GM18508 (cell line): Measurements from ENCODE around the gene UBA1.

Experiments used
- ATAC-seq: cut with Tn5 transposase; IDR thresholded peaks from one replicate; pipeline ENCODE4 v1.9.1; 2021; ENCODE audit warnings: moderate number of reproducible peaks; ENCODE audit not compliant: insufficient read depth, unreplicated experiment

UBA1 gene

DNA sequence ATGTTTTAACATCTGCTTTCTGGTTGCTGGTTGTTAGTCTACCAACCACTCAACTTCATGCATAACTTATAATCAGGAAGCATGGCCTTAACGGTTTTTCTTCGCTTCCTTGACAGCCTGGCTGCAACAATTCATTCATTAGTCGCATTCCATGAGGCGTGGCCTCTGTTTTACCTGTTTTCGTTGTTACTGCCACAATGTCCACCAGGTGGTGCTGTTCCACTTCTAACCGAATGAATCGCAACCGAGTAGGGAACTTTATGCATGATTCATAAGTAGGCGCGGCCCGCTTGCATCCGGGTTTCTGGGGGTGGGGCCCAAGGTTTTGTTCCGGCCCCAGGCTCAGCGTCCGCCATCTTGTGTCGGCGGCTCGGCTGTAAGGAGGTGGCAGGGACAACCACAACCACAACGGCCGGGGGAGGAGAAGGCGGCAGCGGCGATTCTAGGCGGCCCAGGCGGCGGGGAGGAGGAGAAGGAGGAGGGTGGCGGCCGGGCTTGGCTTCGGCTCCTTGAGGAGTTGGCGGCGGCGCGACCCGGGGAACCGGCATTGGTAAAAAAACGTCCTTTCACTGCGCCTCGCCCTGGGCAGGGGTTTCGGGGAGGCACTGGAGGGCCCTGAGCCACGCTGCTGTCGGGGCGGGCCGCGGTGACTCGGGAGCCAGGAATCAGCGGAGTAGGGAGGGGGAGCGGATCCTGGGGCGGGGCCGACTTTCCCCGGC lies at the start of gene UBA1:
UBA1 (plus strand) TSS at position 355 of the 719 bp plus-strand sequence. CDS start 4,974 bp downstream, outside the sequence.
- ATAC-seq: peak; percentile 67

DNA sequence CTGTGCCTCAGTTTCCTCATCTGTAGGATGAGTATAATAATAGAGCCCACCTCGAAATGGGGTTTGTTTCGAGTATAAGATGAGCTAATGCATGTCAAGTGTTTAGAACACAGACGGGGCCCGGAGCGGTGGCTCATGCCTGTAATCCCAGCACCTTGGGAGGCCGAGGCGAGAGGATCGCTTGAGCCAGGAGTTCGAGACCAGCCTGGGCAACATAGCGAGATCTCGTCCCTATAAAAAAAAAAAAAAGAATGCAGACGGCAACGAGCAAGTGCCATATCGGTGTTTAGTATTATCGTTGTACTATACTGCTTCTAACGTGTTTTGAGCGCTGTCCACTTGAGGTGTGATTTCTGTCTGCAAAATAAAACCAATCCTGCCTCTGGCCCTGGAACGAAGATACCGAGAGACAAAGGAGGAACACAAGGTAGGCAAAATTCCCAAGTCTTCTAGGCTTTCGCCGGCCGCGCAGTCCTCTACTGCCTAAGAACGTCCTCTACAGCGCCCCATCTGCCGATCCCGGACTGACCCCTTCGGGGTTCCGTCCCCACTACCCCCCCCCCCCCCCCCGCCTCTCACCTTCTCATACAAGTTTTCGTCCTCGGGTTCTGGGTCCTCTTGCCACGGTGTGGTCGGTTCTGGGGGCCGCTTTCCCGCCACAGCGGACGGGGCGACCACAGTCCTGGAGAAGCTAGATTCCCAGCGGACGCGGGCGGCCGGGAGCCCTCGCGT lies 49.6 kb upstream of the UBA1 start:
- no peak for ATAC-seq

GRCh38 chrX:47144626-47145394 lies 48.8 kb upstream of the UBA1 start, which contains the start of the genes NDUFB11 and RBM10:
TSS of gene NDUFB11 (minus strand) at chrX:47144702. CDS start at chrX:47144679, 23 bp downstream.
TSS of gene RBM10 (plus strand) at chrX:47145221. CDS start at chrX:47147482, 2,261 bp downstream.
- ATAC-seq: peak; percentile 73

DNA sequence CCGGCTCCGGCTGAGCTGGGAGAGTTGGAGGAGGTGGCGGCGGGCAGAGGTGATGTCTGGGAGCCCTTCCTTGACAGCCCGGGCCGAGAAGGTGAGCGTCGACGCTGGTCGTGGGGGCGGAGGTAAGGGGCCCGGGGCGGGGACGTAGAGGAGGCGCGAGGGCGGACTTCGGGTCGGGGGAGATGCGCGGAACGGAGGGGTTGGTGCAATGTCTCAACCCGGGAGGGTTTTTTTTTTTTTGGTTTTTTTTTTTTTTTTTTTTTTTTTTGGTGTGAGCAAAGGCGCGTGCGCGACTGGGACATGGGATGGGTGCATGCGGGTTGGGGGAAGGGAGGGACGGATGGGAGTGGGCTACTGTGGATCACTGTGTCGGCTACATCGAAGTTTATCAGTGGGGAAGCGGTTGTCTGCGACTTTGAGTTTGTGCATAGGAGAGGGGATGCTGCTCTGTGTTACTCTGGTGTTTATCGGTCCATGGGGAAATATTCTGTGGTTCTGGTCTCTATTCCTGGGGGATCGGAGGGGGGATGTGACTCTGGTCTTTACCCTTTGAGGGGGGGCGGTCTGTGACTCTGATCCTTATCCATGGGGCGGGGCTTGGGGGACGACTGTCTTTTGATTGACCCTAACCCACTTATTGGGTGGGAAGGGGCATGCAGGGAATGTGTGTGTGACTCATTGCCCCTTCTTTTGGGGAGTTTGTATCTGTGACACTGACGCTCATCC lies 48.1 kb upstream of the UBA1 start:
- peak; percentile 11 for ATAC-seq

GRCh38 chrX:47146121-47146935 lies 47.3 kb upstream of the UBA1 start:
- ATAC-seq: no peak

DNA sequence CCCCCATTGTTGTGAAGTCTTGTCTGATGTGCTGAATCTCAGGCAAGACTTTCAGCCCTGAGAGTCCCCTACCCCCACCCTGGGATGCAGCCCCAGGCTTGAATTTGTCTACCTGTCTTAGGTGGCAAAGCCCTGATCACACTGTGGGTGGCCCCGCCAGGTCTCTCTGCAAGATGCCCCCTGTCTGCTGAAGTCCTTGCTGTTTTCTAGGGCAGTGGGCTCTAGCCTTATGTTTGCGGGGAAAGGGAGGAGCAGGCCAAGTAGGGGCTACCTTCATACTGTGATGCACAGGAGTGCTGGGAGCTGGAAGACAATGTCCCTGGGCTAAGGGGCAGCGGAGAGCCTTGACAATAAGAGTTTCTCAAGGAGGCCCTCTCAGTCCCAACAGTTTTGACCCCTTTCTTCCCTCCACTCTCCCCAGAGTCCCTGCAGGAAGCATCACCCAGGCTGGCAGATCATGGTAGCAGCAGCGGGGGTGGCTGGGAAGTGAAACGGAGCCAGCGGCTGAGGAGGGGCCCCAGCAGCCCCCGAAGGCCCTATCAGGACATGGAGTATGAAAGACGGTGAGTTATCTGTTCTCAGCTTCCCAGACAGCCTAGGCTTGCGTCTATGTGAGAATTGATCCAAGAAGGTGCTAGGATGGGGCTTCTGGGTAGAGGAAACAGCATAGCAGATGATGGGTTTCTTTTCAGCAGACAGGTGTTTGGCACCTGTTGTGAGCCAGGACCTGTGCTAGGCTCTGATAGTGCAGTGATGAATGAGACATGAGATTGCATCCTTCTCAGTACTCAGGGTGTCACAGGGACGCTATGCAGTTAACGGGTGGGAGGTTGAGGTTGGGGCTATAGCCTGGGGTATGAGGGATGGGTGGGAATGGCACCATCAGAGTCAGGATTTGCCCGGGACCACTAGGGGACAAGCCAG lies 46.4 kb upstream of the UBA1 start:
- no peak for ATAC-seq

DNA sequence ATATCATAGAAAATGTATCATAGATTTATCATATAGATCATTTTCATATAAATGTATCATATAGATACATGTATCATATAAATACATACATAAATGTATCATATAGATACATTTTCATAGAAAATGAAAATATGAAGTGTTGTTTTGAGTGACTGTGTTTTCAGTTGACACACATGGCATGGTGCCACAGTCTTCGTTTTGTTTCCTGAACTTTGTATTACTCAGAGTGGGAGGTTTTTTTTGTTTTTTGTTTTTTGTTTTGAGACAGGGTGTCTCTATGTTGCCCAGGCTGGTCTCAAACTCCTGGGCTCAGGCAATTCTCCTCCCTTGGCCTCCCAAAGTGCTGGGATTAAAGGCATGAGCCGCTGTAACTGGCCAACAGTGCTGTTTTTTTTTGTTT lies 44.7 kb upstream of the UBA1 start:
- no peak for ATAC-seq

DNA sequence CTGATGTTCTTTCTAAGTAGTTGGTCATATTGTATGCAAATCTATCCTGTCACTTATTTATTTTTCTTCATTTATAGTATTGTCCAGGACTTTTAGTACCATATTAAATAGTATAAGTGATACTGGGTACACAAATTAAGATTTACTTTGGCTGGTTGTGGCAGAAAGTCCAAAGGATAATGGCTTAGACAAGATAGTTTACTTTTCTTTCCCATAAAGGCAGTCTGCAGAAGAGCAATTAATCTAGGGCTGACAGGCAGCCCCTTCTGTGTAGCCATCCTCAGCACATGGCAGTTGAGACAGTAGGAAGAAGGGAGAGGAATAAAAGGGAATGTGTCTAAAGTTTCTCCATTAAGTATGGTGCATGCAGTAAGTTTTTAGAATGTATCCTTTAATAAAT lies 42.2 kb upstream of the UBA1 start:
- no peak for ATAC-seq

- no peak for ATAC-seq
Measured at GRCh38 chrX:47156611-47157520, 36.8 kb upstream of the UBA1 start.

GRCh38 chrX:47158131-47158530 lies 35.5 kb upstream of the UBA1 start:
- no peak for ATAC-seq

- ATAC-seq: no peak
Measured at GRCh38 chrX:47158781-47159180, 34.8 kb upstream of the UBA1 start.

DNA sequence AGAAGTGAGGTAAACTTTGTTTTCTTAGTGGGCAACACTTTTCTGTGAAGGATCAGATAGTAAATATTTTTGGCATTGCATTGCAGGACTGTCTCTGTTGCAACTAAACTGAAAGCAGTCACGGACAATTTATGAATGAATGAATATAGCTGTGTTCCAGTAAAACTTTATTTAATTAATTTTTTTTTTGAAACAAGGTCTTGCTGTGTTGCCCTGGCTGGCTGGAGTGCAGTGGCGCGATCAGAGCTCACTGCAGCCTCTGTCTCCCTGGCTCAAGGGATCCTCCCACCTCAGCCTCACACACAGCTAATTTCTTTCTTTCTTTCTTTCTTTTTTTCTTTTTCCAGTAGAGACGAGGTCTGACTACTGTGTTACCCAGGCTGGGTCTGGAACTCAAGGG lies 32.8 kb upstream of the UBA1 start:
- no peak for ATAC-seq

DNA sequence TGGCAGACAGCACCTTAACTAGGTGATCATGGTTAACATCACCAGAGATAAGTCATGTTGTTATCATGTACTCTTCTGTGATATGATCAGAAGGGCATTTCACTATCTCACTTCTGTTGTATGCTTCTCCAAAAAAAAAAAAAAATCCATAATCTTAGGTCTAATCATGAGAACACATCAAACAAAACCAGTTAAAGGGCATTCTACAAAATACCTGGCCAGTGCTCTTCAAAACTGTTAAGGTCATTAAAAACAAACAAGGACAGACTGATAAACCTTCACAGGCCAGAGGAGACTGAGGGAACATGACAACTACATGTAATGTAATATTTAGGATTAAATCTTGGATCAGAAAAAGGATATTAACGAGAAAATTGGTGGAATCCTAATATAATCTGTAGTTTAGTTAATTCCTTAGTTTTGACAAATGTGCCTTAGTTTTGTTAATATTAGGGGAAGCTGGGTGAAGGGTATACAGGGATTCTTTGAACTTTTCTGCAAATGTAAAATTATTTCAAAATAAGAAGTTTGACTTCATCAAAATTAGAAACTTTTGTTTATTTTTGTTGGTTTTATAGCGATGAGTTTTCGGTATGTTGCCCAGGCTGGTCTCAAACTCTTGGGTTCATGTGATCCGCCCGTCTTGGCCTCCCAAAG lies 30.6 kb upstream of the UBA1 start:
- no peak for ATAC-seq

DNA sequence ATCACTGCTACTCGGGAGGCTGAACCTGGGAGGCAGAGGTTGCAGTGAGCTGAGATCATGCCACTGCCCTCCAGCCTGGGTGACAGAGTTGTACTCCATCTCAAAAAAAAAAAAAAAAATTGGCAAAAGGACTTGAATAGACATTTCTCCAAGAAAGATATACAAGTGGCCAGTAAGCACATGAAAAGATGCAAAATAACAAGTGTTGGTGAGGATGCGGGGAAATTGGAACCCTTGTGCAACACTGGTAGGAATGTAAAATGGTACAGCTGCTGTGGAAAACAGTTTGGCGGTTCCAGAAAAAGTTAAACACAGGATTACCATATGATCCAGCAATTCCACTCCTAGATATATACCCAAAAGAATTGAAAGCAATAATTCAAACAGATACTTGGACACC lies 29.2 kb upstream of the UBA1 start:
- no peak for ATAC-seq

DNA sequence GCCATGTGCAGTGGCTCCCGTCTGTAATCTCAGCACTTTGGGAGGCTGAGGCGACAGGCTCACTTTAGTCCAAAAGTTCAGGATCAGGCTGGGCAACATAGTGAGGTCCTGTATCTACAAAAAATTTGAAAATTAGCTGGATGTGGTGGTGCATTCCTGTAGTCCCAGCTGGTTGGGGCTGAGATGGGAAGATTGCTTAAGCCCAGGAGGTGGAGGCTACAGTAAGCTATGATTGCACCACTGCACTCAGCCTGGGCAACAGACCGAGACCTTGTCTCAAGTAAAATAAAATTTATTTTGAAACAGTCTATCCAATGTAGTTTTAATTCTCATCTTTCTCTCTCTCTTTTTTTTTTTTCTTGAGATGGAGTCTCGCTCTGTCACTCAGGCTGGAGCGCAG lies 27.5 kb upstream of the UBA1 start:
- ATAC-seq: no peak

DNA sequence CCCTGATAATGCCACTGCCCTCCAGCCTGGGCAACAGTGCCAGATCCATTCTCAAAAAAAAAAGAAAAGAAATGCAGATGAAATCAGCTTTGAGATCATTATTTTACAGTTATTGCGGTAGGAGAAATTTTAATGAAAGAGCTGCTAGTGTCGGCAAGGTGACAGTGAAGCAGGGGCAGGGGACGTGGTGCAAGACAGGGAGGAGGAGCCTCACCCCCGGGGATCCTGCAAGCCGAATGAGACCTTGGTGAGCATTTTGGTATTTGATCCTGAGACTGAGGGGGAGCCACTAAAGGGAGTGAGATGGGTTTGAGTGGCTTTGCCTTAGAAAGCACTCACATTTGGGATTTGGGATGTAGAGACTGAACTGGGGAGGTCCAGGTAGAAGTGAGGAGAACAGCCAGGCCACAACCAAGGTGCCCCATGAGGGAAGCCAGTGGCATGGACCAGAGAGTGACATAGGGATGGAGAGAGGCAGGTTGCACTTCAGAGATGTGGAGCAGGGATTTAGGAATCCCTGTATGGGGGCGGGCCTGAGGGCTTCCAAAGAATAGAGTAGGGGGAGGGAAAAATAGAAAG lies 25.0 kb upstream of the UBA1 start:
- no peak for ATAC-seq

GRCh38 chrX:47169273-47169672 lies 24.4 kb upstream of the UBA1 start:
- ATAC-seq: no peak
